Activated T-cell treated with anti-CD3 and anti-CD28 coated beads, Interleukin-2, amount 50 U/mL, for 1 hour (primary cell): ENCODE measurements around the gene PTTG2.
"Not testable (repeated sequence)": the region's sequence is repeated elsewhere in the genome, so short reads cannot be mapped to it uniquely, and the experiment has no call there.

Source experiments
- DNase-seq: peaks from one replicate; pipeline ENCODE4 v3.0.0-alpha.2; 2020

PTTG2 gene

GRCh38 chr4:37958932-37959331, 1.3 kb upstream of the PTTG2 start:
- no peak for DNase-seq

GRCh38 chr4:37960679-37961450, 667 bp downstream of the PTTG2 start:
- no peak for DNase-seq

- no peak for DNase-seq
These were observed 4.7 kb downstream of the PTTG2 start for GRCh38 chr4:37964734-37965457.

GRCh38 chr4:37966044-37966443, 5.8 kb downstream of the PTTG2 start:
- no peak for DNase-seq

GRCh38 chr4:37967736-37968135, 7.5 kb downstream of the PTTG2 start:
- DNase-seq = no peak

GRCh38 chr4:37968747-37969146, 8.5 kb downstream of the PTTG2 start:
- no peak for DNase-seq

GRCh38 chr4:37970702-37971101, 10.5 kb downstream of the PTTG2 start:
- DNase-seq = peak; percentile 51

- DNase-seq = no peak
These were observed 11.0 kb downstream of the PTTG2 start for GRCh38 chr4:37971202-37971601.

- DNase-seq = no peak
These were observed 13.2 kb downstream of the PTTG2 start for GRCh38 chr4:37973441-37973840.

GRCh38 chr4:37975321-37975822, 15.2 kb downstream of the PTTG2 start:
- not testable (repeated sequence) for DNase-seq

GRCh38 chr4:37976507-37976906, 16.3 kb downstream of the PTTG2 start:
- DNase-seq = no peak

GRCh38 chr4:37976991-37977470, 16.8 kb downstream of the PTTG2 start:
- DNase-seq = peak; percentile 74

GRCh38 chr4:37977471-37978247, 17.5 kb downstream of the PTTG2 start:
- DNase-seq = peak; percentile 80

- DNase-seq = no peak
These were observed 18.2 kb downstream of the PTTG2 start for GRCh38 chr4:37978248-37978924.

- no peak for DNase-seq
These were observed 20.0 kb downstream of the PTTG2 start for GRCh38 chr4:37980246-37980645.

GRCh38 chr4:37981425-37981824, 21.2 kb downstream of the PTTG2 start:
- DNase-seq = no peak

GRCh38 chr4:37981844-37982720, 21.9 kb downstream of the PTTG2 start:
- no peak for DNase-seq

GRCh38 chr4:37982736-37983135, 22.5 kb downstream of the PTTG2 start:
- DNase-seq = no peak

- DNase-seq = no peak
These were observed 23.8 kb downstream of the PTTG2 start for GRCh38 chr4:37983951-37984350.

GRCh38 chr4:37985730-37986275, 25.6 kb downstream of the PTTG2 start:
- no peak for DNase-seq

GRCh38 chr4:37988670-37989069, 28.5 kb downstream of the PTTG2 start:
- DNase-seq = no peak
